ENCODE measurements around the gene ABCA9.

Gene ABCA9

GRCh38 chr17:69047368-69048263 is 13.1 kb downstream of the ABCA9 start:
- ATAC-seq (ENCODE audit: insufficient read depth, low read depth) (no peak), DNase-seq (no peak)
- H3K36me3 ChIP-seq (ENCODE audit: insufficient read depth, low read length), result no peaks in the 10 kb centered on the region
- no peak overlapping the region for H3K27ac ChIP-seq (ENCODE audit: low read length)
- no peak overlapping the region for H3K4me3 ChIP-seq (ENCODE audit: low read depth in 1 of 2, low read length in 2 of 2)
- H3K27me3 ChIP-seq (ENCODE audit: insufficient read depth, low read length, poor library complexity), result no peaks in the 10 kb centered on the region
- no peak overlapping the region for H3K9ac ChIP-seq (ENCODE audit: low read depth, low read length)
- H3K79me2 ChIP-seq (ENCODE audit: insufficient read depth, low read length), result no peaks in the 10 kb centered on the region
- H3K9me3 ChIP-seq (ENCODE audit: insufficient read depth, low read length, severe bottlenecking), result no peaks in the 10 kb centered on the region
- TF ChIP-seq EZH2 (IDR thresholded peaks at IDR 0.05; ENCODE audit: borderline replicate concordance, low read depth, low read length, severe bottlenecking) (no peak), CTCF (IDR thresholded peaks at IDR 0.05; ENCODE audit: borderline replicate concordance, extremely low read depth, low read length, poor library complexity, severe bottlenecking) (no peak)
- no peak overlapping the region for H2AFZ ChIP-seq (ENCODE audit: low read depth, low read length)
- H4K20me1 ChIP-seq (ENCODE audit: insufficient read depth, low read length), result no peaks in the 10 kb centered on the region
- no peaks in the 10 kb centered on the region for H3K4me1 ChIP-seq (ENCODE audit: insufficient read depth, low read length)
- no peak overlapping the region for H3K4me2 ChIP-seq (ENCODE audit: insufficient read depth, low read length)

DNA sequence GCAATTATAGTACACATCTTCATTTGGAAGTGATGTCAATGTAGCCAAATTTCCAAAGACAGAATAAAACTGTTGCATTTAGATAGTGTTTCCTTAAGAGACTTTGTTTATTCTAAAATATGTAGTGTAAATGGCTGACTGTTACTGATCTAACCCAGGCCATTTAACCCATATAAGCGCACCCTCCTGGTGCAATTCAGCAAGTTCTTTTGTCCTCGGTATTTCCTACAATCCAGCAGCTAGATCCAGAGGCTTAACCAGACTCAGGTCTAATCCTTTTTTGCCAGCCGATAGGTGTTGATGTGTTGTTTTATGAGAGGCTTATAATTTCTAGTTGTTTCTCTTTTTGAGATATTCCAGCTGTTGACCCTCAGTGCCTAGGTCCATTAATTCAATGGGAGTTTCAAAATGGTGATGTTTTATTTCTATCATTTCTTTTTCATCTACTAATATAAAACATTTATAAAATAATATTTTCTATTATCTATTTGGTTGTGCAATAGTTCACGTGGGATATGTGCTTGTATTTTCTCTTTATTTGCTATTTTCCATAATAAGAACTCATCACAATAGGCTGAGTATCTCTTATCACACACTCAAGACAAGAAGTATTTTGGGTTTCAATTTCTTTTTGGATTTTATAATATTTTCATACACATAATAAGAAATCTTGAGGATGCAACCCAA is 14.5 kb downstream of the ABCA9 start:
- DNase-seq (no peak), ATAC-seq (ENCODE audit: insufficient read depth, low read depth) (no peak)
- Histone ChIP-seq H3K27me3 (ENCODE audit: insufficient read depth, low read length, poor library complexity) (no peaks in the 10 kb centered on the region), H3K4me2 (ENCODE audit: insufficient read depth, low read length) (no peak overlapping the region), H3K4me3 (ENCODE audit: low read depth in 1 of 2, low read length in 2 of 2) (no peak overlapping the region), H3K9me3 (ENCODE audit: insufficient read depth, low read length, severe bottlenecking) (no peaks in the 10 kb centered on the region), H3K79me2 (ENCODE audit: insufficient read depth, low read length) (no peaks in the 10 kb centered on the region), H2AFZ (ENCODE audit: low read depth, low read length) (no peak overlapping the region), H4K20me1 (ENCODE audit: insufficient read depth, low read length) (no peaks in the 10 kb centered on the region), H3K36me3 (ENCODE audit: insufficient read depth, low read length) (no peaks in the 10 kb centered on the region), H3K27ac (ENCODE audit: low read length) (no peak overlapping the region), H3K9ac (ENCODE audit: low read depth, low read length) (no peak overlapping the region), H3K4me1 (ENCODE audit: insufficient read depth, low read length) (no peaks in the 10 kb centered on the region)
- TF ChIP-seq EZH2 (IDR thresholded peaks at IDR 0.05; ENCODE audit: borderline replicate concordance, low read depth, low read length, severe bottlenecking), result no peak
- no peak for TF ChIP-seq CTCF (IDR thresholded peaks at IDR 0.05; ENCODE audit: borderline replicate concordance, extremely low read depth, low read length, poor library complexity, severe bottlenecking)

DNA sequence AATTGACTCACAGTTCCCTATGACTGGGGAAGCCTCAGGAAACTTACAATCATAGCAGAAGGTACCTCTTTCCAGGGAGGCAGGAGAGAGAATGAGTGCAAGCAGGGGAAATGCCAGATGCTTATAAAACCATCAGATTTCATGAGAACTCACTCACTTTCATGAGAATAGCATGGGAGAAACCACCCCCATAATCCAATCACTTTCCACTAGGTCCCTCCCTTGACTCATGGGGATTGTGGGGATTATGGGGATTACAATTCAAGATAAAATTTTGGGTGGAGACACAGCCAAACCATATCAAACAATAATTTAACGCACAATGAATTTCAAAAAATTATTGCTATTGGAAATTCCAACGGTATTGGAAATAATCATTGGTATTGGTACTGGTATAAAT is 15.1 kb downstream of the ABCA9 start:
- Histone ChIP-seq H3K27me3 (ENCODE audit: insufficient read depth, low read length, poor library complexity) (no peaks in the 10 kb centered on the region), H3K79me2 (ENCODE audit: insufficient read depth, low read length) (no peaks in the 10 kb centered on the region), H3K36me3 (ENCODE audit: insufficient read depth, low read length) (no peaks in the 10 kb centered on the region), H2AFZ (ENCODE audit: low read depth, low read length) (no peak overlapping the region), H3K9me3 (ENCODE audit: insufficient read depth, low read length, severe bottlenecking) (no peaks in the 10 kb centered on the region), H3K4me2 (ENCODE audit: insufficient read depth, low read length) (no peak overlapping the region), H3K4me1 (ENCODE audit: insufficient read depth, low read length) (no peaks in the 10 kb centered on the region), H3K4me3 (ENCODE audit: low read depth in 1 of 2, low read length in 2 of 2) (no peak overlapping the region), H3K27ac (ENCODE audit: low read length) (no peak overlapping the region), H3K9ac (ENCODE audit: low read depth, low read length) (no peak overlapping the region), H4K20me1 (ENCODE audit: insufficient read depth, low read length) (no peaks in the 10 kb centered on the region)
- no peak for DNase-seq
- no peak for ATAC-seq (ENCODE audit: insufficient read depth, low read depth)
- TF ChIP-seq EZH2 (IDR thresholded peaks at IDR 0.05; ENCODE audit: borderline replicate concordance, low read depth, low read length, severe bottlenecking) (no peak), CTCF (IDR thresholded peaks at IDR 0.05; ENCODE audit: borderline replicate concordance, extremely low read depth, low read length, poor library complexity, severe bottlenecking) (no peak)

Measured in DND-41 (cell line).